NCI-H146 treated with DMSO at 0.1 percent for 48 hours (cell line): ENCODE results near the gene SLC17A5.
"Not testable (repeated sequence)": the region's sequence is repeated elsewhere in the genome, so short reads cannot be mapped to it uniquely, and the experiment has no call there.

Experiments used
- DNase-seq: peaks from one replicate; lab custom pipeline; 2025; ENCODE audit not compliant: unreplicated experiment; lab: John Stamatoyannopoulos, UW

SLC17A5 gene

DNA sequence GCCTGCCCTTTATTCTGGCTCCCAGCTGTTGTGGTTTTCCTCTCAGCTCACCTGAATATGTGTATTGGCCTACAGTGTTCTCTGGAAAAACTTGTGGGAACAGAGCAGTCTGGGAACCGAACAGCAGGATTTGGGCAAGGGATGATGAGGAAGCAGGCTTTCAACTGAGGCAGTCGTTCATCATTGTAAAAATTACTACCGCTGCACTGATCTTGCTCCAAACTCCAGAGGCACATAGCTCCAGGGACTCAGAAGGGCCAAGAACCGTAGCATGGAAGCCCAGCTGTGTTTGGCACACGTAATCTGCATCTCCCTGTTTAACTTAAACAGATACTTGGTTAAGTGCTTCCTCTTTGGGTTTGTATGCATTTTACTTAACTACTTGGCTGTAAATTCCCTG lies 84.7 kb downstream of the SLC17A5 start:
- DNase-seq: no peak

DNA sequence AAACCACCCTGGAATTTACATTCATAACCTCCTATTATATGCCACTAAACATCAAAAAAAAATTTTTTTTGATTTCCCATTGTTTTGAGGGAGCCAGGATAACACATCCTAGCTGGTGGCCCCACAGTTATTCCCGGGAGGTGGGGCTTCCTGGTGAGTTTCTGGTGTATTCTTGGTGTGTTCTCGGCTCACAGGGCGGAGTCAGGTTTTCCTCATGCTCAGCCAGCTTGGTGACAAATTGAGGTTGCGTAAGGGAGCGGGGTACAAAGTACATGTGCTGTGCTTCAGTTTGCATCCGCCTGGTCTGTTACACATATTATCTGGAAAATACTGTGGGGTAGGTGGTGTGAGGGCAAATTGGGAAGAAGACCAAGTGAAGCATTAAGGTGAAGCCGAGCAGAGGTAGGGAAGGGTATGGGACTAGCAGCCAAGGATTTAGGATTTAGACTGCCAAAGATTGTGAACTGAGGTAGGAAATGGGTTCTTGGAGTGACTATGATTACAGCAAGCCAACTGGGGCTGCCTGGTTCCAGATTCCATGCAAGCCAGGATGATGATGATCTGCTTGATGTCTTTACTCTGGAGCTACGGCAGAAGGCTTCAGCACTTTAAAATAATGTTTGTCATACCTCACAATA lies 86.7 kb downstream of the SLC17A5 start:
- no peak for DNase-seq

DNA sequence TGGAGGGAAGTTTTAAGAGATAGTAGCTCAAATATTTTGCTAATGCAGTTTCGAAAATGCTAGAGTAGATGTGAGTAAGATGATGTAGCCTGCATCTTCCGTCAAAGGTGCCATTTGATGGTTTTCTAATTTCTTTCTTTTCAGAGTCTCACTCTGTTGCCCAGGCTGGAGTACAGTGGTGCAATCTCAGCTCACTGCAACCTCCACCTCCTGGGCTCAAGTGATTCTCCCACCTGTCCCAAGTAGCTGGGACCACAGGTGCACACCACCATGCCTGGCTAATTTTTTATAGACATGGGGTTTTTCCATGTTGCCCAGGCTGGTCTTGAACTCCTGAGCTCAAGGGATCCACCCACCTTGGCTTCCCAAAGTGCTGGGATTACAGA lies 87.3 kb downstream of the SLC17A5 start:
- DNase-seq: not testable (repeated sequence)

DNA sequence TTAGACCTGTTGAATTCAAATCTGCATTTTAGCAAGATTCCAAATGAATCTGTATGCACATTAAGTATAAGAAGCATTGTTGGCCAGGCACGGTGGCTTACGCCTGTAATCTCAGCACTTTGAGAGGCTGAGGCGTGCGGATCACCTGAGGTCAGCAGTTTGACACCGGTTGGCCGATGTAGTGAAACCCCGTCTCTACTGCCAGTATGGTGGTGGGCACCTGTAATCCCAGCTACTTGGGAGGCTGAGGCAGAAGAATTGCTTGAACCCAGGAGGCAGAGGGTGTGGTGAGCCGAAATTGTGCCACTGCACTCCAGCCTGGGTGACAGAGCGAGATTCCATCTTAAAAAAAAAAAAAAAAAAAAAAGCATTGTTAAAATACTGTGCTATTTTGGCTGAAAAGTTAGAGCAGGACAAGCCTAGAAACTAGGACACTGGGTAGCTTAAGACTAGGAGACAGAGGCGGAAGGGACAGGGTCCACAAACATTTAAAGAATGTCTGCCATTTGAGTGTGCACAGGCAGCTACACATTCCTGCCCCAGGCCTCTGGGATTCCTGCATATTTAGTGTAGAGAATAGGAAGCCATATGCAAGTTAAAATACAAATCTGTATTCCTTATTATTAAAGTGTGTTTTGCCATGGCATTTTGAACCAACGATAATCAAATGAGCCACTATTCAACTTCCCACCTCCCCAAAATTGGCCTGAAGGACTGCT lies 87.9 kb downstream of the SLC17A5 start:
- no peak for DNase-seq

DNA sequence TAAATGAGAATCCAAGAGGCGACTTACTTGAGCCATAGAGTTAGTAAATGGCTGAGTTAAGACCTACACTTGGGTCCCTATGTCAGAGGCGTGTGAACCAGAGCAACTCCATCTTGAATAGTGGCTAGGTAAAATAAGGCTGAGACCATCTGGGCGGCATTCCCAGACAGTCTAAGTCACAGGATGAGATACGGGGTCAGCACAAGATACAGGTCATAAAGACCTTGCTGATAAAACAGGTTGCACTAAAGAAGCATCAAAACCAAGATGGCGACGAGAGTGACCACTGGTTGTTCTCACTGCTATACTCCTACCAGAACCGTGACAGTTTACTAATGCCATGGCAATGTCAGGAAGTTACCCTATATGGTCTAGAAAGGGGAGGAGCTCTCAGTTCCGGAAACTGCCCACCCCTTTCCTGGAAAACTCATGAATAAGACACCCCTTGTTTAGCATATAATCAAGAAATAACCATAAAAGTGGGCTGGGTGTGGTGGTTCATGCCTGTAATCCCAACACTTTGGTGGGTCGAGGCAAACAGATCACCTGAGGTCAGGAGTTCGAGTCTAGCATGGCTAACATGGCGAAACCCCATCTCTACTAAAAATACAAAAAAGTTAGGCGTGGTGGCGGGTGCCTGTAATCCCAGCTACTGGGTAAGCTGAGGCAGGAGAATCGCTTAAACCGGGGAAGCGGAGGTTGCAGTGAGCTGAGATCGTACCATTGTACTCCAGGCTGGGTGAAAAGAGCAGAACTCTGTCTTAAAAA lies 89.0 kb downstream of the SLC17A5 start:
- no peak for DNase-seq

DNA sequence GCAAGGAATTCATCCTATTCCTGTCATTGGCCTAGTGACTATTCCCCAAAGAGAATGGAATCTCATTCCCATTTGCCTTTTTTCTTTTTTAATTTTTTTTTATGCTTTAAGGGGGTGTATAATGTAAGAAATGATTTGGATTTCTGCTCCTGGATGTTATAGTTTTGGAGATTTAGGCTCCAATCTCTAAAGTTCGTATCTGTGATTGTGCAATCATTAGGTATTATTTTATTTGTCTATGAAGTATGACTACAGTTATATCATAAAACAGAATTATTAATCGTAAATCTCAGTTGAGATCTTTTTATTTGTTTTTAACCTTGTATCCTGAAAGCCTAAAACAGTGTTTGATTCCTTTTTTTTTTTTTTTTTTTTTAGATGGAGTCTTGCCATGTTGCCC lies 91.2 kb downstream of the SLC17A5 start:
- DNase-seq: no peak

DNA sequence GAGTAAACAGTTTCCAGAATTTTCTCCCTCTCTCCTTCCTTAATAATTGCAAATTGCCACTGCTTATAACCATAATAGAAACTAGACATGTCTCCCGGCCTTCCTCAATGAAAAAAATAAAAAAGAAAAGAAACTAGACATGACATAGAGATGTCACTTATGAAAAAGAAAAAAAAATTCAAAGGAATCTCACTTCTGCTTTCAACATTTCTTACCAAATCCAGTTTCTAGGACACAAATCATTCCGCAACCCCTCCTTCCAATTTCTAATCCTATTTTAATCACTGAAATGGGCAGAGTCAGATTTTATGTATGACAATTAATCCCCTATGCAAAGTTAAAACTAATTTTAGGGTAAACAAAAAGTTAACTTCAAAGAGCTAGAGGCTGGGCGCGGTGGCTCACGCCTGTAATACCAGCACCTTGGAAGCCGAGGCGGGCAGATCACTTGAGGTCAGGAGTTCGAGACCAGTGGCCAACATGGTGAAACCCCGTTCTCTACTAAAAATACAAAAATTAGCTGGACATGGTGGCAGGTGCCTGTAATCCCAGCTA lies 92.9 kb downstream of the SLC17A5 start:
- no peak for DNase-seq

DNA sequence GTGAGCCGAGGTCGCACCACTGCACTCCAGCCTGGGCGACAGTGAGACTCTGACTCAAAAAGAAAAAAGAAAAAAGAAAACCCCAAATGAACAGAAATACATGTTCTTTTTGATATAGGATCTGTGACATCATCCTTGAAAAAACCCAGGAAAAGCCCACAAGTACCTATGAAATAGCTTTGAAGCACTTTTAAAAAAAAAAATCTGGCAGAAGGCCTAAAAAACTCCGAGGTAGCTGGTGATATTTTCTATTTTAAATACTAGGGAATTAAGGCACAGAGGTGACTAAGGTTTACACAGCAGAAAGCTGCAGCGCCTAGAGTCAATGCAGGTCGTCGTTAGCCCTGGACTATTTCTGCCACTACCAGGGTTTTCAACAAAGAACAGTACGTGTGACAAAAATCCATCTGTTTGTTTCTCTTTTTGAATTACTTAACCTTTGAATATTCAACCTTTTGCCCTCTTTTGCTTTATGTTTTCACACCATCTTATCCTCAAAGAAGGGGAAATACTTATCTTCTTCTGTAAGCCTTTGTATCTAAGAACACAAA lies 93.5 kb downstream of the SLC17A5 start:
- no peak for DNase-seq

DNA sequence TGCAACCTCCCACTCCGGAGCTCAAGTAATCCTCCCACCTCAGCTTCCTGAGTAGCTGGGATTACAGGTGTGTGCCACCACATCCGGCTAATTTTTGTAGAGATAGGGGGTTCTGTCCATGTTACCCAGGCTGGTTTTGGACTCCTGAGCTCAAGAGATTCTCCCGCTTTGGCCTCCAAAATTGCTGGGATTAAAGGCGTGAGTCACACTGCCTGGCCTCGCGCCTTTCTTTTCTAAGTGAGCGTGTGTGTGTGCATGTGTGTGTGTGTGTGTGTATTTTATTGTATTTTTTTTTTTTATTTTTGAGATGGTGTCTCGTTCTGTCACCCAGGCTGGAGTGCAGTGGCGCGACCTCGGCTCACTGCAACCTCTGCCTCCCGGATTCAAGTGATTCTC lies 94.4 kb downstream of the SLC17A5 start:
- not testable (repeated sequence) for DNase-seq

DNA sequence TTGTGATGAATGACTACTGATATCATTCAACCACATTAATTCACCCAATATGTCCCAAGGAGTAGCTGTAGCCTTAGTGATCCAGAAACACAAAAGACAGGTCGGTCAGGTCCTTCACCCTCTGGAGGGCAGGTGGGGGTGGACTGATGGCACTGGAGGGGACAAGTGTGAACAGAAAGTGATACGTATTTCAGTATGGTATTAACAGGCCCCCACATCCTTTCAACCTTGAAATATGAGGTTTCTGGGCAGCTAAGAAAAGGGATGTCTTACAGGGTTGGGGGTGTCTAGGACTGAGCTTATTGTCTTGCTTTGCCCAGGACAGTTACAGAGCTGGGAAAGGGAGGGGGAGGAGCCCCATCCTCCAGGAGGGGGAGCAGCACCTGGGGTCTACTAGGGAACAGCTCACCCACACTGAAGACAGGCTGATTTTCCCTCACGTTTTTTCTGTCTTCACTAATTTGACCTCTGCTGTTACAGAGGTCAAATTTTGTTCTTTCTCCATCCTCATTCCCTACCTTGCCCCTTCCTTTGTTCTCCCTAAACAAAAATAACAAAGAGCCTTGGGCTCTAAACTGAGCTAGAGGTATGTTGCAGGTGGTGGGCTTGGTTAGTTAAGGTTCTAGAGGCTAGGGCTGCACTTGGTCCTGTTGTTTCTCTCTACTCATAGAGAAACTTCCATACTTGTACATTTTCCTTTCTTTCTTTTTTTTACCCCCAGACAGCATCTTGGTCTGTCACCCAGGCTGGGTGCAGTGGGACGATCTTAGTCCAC lies 95.0 kb downstream of the SLC17A5 start:
- DNase-seq: no peak

DNA sequence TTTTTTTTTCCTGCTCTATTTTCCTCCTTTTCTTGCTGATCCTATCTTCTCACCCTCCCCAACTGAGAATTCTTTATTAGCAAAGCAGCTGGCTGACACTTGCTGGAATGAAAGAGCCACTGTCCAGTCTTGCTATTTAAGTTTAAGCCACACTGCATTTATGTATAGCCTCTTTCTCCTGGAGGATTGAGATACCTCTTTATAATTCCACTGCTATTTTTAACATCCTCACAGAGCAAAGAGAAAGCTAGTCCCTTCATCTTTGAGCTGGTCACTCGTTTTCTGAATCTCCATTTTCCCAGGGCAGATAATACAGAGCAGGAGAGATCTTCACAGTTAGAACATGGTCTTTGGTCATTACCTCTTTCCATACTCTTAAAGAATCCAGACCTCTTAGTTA lies 97.0 kb downstream of the SLC17A5 start:
- DNase-seq: no peak

DNA sequence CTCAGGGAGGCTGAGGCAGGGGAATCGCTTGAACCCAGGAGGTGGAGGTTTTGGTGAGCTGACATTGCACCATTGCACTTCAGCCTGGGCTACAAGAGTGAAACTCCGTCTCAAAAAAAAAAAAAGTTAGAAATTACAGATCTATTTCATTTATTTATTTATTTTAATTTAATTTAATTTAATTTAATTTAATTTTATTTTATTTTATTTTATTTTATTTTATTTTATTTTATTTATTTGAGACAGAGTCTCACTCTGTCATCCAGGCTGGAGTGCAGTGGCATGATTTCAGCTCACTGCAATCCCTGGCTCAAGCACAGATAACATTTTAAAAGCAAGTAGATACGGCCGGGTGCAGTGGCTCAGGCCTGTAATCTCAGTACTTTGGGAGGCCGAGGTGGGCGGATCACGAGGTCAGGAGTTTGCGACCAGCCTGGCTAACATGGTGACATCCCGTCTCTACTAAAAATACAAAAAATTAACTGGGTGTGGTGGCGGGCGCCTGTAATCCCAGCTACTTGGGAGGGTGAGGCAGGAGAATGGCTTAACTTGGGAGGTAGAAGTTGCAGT lies 98.3 kb downstream of the SLC17A5 start:
- not testable (repeated sequence) for DNase-seq

DNA sequence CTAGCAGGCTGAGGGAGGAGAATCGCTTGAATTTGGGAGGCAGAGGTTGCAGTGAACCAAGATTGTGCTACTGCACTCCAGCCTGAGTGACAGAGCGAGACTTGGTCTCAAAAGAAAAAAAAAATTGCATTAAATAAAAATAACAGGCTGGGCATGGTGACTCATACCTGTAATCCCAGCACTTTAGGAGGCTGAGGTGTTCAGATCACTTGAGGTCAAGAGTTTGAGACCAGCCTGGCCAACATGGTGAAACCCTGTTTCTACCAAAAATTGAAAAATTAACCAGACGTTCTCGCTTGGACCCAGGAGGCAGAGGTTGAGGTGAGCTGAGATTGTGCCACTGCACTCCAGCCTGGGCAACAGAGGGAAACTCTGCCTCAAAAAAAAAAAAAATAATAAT lies 102.7 kb downstream of the SLC17A5 start:
- not testable (repeated sequence) for DNase-seq

DNA sequence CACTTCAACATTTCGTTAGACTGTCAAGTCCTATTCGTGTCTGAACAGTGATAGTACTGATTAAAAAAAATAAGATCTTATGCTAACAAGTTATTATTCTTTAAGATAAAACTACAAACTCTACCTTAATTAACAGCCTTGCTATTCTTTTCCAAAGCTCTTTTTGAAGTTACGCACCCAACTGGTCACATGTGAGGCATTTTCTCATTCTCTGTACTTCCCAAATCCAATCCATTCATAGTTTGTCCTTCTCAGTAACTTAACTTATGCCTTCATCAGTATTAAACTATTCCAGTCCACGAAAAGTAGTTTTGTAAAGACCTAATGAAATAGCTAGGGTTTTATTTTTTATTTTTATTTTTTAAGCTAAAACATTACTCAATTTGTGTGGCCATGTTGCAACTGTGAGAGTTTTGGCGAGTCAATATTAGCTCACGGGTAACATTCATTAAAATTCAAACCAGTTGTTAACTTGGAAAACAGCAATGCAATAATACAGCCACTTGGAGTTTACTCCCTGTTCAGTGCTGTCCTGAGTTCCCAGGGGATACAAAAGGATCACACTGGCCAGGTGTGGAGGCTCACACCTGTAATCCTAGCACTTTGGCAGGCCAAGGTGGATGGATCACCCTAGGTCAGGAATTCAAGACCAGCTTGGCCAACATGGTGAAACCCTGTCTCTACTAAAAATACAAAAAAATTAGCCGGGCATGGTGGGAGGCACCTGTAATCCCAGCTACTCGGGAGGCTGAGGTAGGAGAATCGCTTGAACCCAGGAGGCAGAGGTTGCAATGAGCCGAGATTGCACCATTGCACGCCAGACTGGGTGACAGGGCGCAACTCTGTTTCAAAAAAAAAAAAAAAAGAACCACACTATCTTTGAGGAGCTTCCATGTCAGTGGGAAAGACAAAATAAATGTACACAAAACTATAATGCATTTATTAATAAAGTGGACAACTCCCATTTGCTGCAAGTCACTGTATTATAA lies 105.0 kb downstream of the SLC17A5 start:
- DNase-seq: no peak

DNA sequence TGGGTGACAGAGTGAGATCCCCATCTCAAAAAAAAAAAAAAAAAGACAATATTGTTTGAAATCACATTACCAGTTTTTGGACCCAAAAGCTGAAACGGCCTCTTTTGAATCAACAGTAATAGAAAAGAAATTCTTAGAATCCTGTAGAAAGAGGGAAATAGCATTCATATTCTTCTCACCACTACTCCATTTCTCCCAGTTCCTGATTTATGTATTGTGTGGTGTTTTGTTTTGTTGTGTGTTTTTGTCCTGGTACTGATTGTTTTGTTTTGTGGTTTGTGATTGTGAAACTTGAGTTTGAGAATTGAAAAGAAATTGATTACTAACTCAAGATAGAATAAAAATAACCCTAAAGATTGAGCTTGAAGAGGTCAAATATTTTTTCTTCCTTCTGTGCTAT lies 106.8 kb downstream of the SLC17A5 start:
- DNase-seq: no peak
